RWPE1 (cell line): Measurements from ENCODE around the gene RASIP1.

Experiments used
- CTCF ChIA-PET: fragments of 350-600 bp; sonication (Branson Sonifier 250); formaldehyde crosslinking; extraction: SDS; loops from one replicate; lab custom pipeline; 2021; lab: Yijun Ruan, JAX
- POLR2A ChIA-PET: fragments of 400-600 bp; formaldehyde crosslinking; extraction: SDS; loops from one replicate; lab custom pipeline; 2020; ENCODE audit warnings: antibody characterized with exemption; ENCODE audit not compliant: low non-redundant PET; lab: Yijun Ruan, JAX
- DNase-seq: peaks from one replicate; pipeline ENCODE4 v3.0.0; 2012; ENCODE audit warnings: low spot score
- H3K27ac ChIP-seq: fragments of 450-650 bp; 2 replicates; pipeline ENCODE4 v1.5.1; 2017
- CTCF ChIP-seq: fragments of 450-650 bp; conservative IDR thresholded peaks from 2 replicates; pipeline ENCODE4 v1.5.1; 2017; ENCODE audit warnings: low read depth, mild to moderate bottlenecking

Gene RASIP1

GRCh38 chr19:48670699-48671445 is 69.5 kb downstream of the RASIP1 start:
- DNase-seq: no peak
- no peak for TF ChIP-seq CTCF
- POLR2A ChIA-PET: no interaction called here
- CTCF ChIA-PET: interaction anchor here (0.7 kb wide), 1 partner anchor 69 kb away, joined by 3 read pairs; no protein-coding TSS in a partner anchor
- H3K27ac ChIP-seq: no peak overlapping the region; the same call in 1 of the 2 replicates
